AG04450 (cell line): ENCODE results near the gene USP49. TPM values are rescaled to one million over a fixed set of nuclear protein-coding genes. Genes with fewer than 3 reads are reported as not detected.

Source experiments
- CTCF ChIA-PET: fragments of 300-600, 350-600 bp; formaldehyde crosslinking; extraction: SDS; loops from one replicate; lab custom pipeline; 2022; ENCODE audit warnings: antibody characterized with exemption, inconsistent platforms; lab: Charles Lee
- POLR2A ChIA-PET: fragments of 350-600 bp; formaldehyde crosslinking; extraction: SDS; loops from one replicate; lab custom pipeline; 2021; ENCODE audit warnings: antibody characterized with exemption, inconsistent platforms; lab: Yijun Ruan, JAX
- DNase-seq: peaks from one replicate; pipeline ENCODE4 v3.0.0-alpha.2; 2011; ENCODE audit warnings: low read depth, low spot score
- H3K27ac ChIP-seq: one replicate; pipeline ENCODE4 v1.5.1; 2012; ENCODE audit warnings: low read depth, low read length, control low read depth
- H3K27me3 ChIP-seq: one replicate; pipeline ENCODE4 v1.6.0; 2012; ENCODE audit warnings: low read length; ENCODE audit not compliant: control insufficient read depth, insufficient read depth
- H3K4me3 ChIP-seq: 2 replicates; pipeline ENCODE4 v1.5.1; 2011; ENCODE audit warnings: mild to moderate bottlenecking, low read depth, low read length, control low read depth
- H3K9me3 ChIP-seq: 2 replicates; pipeline ENCODE4 v1.5.1; 2012; ENCODE audit warnings: low read length; ENCODE audit not compliant: control insufficient read depth, insufficient read depth
- CTCF ChIP-seq: IDR thresholded peaks from 2 replicates; pipeline ENCODE4 v1.5.1; 2011; ENCODE audit warnings: low read depth, low read length, control low read depth, inconsistent platforms
- polyA plus RNA-seq: library from polyadenylated mRNA; depleted of rRNA; stranded (reverse); fragments of >200 nt; gene quantifications from 2 replicates; pipeline ENCODE4 v1.2.3, GENCODE V29; 2011

The USP49 gene
- polyA plus RNA-seq, 1 experiment: 3.0 TPM

- Histone ChIP-seq H3K27ac (no peak overlapping the region), H3K9me3 (no peaks in the 10 kb centered on the region), H3K27me3 (no peaks in the 10 kb centered on the region), H3K4me3 (no peak overlapping the region)
- TF ChIP-seq CTCF: no peak
- POLR2A ChIA-PET: no interaction called here
- CTCF ChIA-PET: interaction anchor here (0.6 to 1.8 kb wide), 3 partner anchors 48 to 133 kb away, joined by 3 to 5 read pairs (median 3); partner anchors contain the start of genes BYSL and MED20
- no peak for DNase-seq
Observed at GRCh38 chr6:41836022-41836659, 59.0 kb downstream of the USP49 start.

GRCh38 chr6:41832263-41832662, 62.9 kb downstream of the USP49 start:
- H3K27me3 ChIP-seq: no peaks in the 10 kb centered on the region
- DNase-seq: no peak
- CTCF ChIA-PET: interaction anchor here (0.8 to 1.3 kb wide), 4 partner anchors 31 to 212 kb away, joined by 3 to 5 read pairs (median 4); partner anchors contain the start of genes BYSL and MED20
- no peaks in the 10 kb centered on the region for H3K9me3 ChIP-seq
- POLR2A ChIA-PET: no interaction called here
- H3K27ac ChIP-seq: no peak overlapping the region
- TF ChIP-seq CTCF: no peak
- H3K4me3 ChIP-seq: no peak overlapping the region

- no peak overlapping the region for H3K4me3 ChIP-seq
- no peak for DNase-seq
- ChIA-PET POLR2A (no interaction called here), CTCF (interaction anchor here (1.5 kb wide), 1 partner anchor 39 kb away, joined by 3 read pairs; the partner anchor contains the start of gene TOMM6)
- no peak for TF ChIP-seq CTCF
- no peaks in the 10 kb centered on the region for H3K9me3 ChIP-seq
- H3K27ac ChIP-seq: no peak overlapping the region
- no peaks in the 10 kb centered on the region for H3K27me3 ChIP-seq
Observed at GRCh38 chr6:41826343-41827022, 68.7 kb downstream of the USP49 start.

GRCh38 chr6:41824571-41825569, 70.3 kb downstream of the USP49 start:
- POLR2A ChIA-PET: no interaction called here
- TF ChIP-seq CTCF: no peak
- H3K4me3 ChIP-seq: no peak overlapping the region
- CTCF ChIA-PET: interaction anchor here (0.8 to 1.6 kb wide), 3 partner anchors 96 to 219 kb away, joined by 4 to 6 read pairs (median 4); partner anchors contain the start of genes BYSL and MED20
- no peaks in the 10 kb centered on the region for H3K9me3 ChIP-seq
- DNase-seq: no peak
- H3K27me3 ChIP-seq: no peaks in the 10 kb centered on the region
- H3K27ac ChIP-seq: no peak overlapping the region
